DMS 273 treated with DMSO at 0.1 percent for 48 hours (cell line): ENCODE measurements around the gene ADI1.
"Not testable (repeated sequence)": the region's sequence is repeated elsewhere in the genome, so short reads cannot be mapped to it uniquely, and the experiment has no call there.

ENCODE experiments used
- DNase-seq: peaks from one replicate; lab custom pipeline; 2025; lab: John Stamatoyannopoulos, UW

ADI1 gene

GRCh38 chr2:3529316-3530025, 10.1 kb upstream of the ADI1 start:
- no peak for DNase-seq

- no peak for DNase-seq
These were observed 8.8 kb upstream of the ADI1 start for GRCh38 chr2:3527886-3528785.

- DNase-seq = no peak
These were observed 7.5 kb upstream of the ADI1 start for GRCh38 chr2:3526871-3527270.

GRCh38 chr2:3523551-3524041, 4.3 kb upstream of the ADI1 start:
- no peak for DNase-seq

GRCh38 chr2:3522961-3523421, 3.7 kb upstream of the ADI1 start:
- peak; percentile 68 for DNase-seq

GRCh38 chr2:3520591-3520990, 1.3 kb upstream of the ADI1 start:
- no peak for DNase-seq

- DNase-seq = peak; percentile 92
These were observed 656 bp downstream of the ADI1 start for GRCh38 chr2:3518496-3519254.

GRCh38 chr2:3517948-3518495, 1.3 kb downstream of the ADI1 start:
- DNase-seq = no peak

GRCh38 chr2:3516831-3517230, 2.5 kb downstream of the ADI1 start:
- no peak for DNase-seq

GRCh38 chr2:3515438-3515837, 3.9 kb downstream of the ADI1 start:
- not testable (repeated sequence) for DNase-seq

- DNase-seq = no peak
These were observed 6.1 kb downstream of the ADI1 start for GRCh38 chr2:3513026-3513810.

- no peak for DNase-seq
These were observed 7.2 kb downstream of the ADI1 start for GRCh38 chr2:3512086-3512485.

- no peak for DNase-seq
These were observed 13.6 kb downstream of the ADI1 start for GRCh38 chr2:3505771-3506170.

- no peak for DNase-seq
These were observed 14.6 kb downstream of the ADI1 start for GRCh38 chr2:3504741-3505140.

GRCh38 chr2:3503483-3503882, 15.8 kb downstream of the ADI1 start:
- no peak for DNase-seq

GRCh38 chr2:3503046-3503445, 16.3 kb downstream of the ADI1 start:
- no peak for DNase-seq

GRCh38 chr2:3500326-3500899, 18.9 kb downstream of the ADI1 start:
- DNase-seq = no peak

GRCh38 chr2:3498783-3499394, 20.4 kb downstream of the ADI1 start:
- no peak for DNase-seq

- DNase-seq = not testable (repeated sequence)
These were observed 22.6 kb downstream of the ADI1 start for GRCh38 chr2:3496708-3497080.

GRCh38 chr2:3494984-3495666, 24.2 kb downstream of the ADI1 start:
- no peak for DNase-seq
